GM20000 (cell line): Measurements from ENCODE around the gene CAPZB.

Experiments used
- DNase-seq: peaks from one replicate; pipeline ENCODE4 v3.0.0; 2012; ENCODE audit warnings: low spot score
- CTCF ChIP-seq: IDR thresholded peaks from 2 replicates; pipeline ENCODE4 v1.5.1; 2012; ENCODE audit warnings: mild to moderate bottlenecking, control low read depth; ENCODE audit errors: extremely low read depth, missing control alignments

The CAPZB gene

GRCh38 chr1:19466112-19466561, 19.2 kb downstream of the CAPZB start:
- no peak for TF ChIP-seq CTCF

DNA sequence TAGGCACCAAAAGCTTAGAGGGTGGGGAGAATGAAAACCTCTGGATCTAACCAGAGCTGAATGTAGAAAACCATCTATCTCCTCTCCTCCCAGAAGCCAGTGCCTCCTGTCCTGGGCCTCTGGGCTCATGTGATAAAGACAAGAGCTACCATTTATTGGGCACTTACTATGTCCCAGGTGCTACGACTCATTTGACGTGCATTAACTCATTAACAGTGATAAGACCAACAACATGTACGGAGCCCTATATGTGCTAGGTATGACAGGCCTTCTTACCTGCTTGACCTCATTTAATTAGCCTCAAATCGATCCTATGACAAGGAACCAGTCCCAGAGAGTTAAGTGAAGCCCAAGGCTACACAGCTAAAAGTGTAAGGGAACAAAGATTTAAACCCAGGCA, 19.7 kb downstream of the CAPZB start:
- TF ChIP-seq CTCF, result no peak
- DNase-seq, result no peak

More at GRCh38 chr1:19466112-19466561, 19.2 kb downstream of the CAPZB start:
- no peak for DNase-seq

DNA sequence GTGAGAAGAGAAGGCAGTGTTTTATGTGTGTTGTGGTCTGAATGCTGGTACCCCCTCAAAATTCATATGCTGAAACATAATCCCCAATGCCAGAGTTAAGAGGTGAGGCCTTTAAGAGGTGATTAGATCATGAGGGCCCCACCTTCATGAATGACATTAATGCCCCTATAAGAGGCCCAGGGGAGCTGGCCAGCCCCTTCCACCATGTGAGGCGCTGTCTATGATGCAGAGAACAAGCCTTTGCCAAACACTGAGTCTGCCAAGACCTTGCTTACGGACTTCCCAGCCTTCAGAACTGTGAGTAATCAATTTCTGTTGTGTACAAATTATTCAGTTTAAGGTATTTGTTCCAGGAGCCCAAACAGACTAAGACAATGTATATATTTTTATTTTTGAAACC, 20.2 kb downstream of the CAPZB start:
- TF ChIP-seq CTCF, result no peak
- no peak for DNase-seq

GRCh38 chr1:19464696-19465095, 20.6 kb downstream of the CAPZB start:
- no peak for TF ChIP-seq CTCF
- no peak for DNase-seq

DNA sequence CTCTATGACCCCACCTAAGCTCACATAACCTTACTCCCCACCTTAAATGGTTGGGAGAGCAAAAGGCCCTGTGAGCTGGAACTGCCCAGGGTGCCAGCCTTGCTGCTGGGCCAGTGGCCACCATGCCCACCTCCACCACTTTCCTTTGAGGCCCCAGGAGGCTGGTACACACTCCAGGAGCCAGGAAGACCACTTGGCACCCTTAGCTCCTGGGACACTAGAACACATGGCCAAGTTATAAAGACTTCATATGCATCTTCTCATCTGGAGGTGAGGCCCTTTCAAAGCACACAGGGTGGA, 21.9 kb downstream of the CAPZB start:
- DNase-seq, result no peak
- no peak for TF ChIP-seq CTCF

GRCh38 chr1:19462781-19463503, 22.4 kb downstream of the CAPZB start:
- DNase-seq, result no peak
- TF ChIP-seq CTCF, result no peak

DNA sequence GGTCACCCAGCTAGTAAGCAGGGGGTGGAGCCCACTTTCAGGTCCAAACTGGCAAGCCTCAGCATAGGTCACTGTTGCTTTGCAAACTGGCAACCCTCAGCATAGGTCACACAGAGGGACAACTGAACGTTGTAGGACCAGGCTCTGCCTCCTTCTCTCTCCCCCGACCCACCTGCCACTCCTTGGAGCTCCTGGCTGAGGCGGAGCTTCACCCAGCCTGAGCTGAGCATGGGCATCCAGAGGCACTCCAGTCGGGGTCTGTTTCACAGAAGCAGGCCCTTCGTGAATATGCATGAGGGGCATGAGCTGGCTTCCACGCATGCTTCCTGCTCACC, 24.2 kb downstream of the CAPZB start:
- no peak for TF ChIP-seq CTCF
- no peak for DNase-seq
